ENCODE measurements around the gene PLA2G4D.
A peak's percentile ranks its signal among the peaks of the same experiment; 100 is the strongest.

Gene PLA2G4D

GRCh38 chr15:42129364-42129763 lies 35.0 kb upstream of the PLA2G4D start:
- DNase-seq, result no peak
- intact Hi-C loops (cut with DNase I), result no loop called here

- peak in 1 of 10 donors; percentile 35 for DNase-seq
- intact Hi-C loops (cut with DNase I), result no loop called here
Measured at GRCh38 chr15:42128476-42128875, 34.1 kb upstream of the PLA2G4D start.

- DNase-seq, result peak in 1 of 10 donors; percentile 14
- intact Hi-C loops (cut with DNase I), result no loop called here
Measured at GRCh38 chr15:42123546-42123945, 29.2 kb upstream of the PLA2G4D start.

GRCh38 chr15:42121682-42122081 lies 27.3 kb upstream of the PLA2G4D start:
- peak in 1 of 10 donors; percentile 45 for DNase-seq
- intact Hi-C loops (cut with DNase I), result no loop called here

- DNase-seq, result no peak
- intact Hi-C loops (cut with DNase I), result no loop called here
Measured at GRCh38 chr15:42121021-42121420, 26.7 kb upstream of the PLA2G4D start.

- intact Hi-C loops (cut with DNase I), result no loop called here
- DNase-seq, result no peak
Measured at GRCh38 chr15:42120285-42120684, 25.9 kb upstream of the PLA2G4D start.

GRCh38 chr15:42119446-42119760 lies 25.0 kb upstream of the PLA2G4D start:
- intact Hi-C loops (cut with DNase I), result no loop called here
- DNase-seq, result no peak

GRCh38 chr15:42118650-42119445 lies 24.5 kb upstream of the PLA2G4D start:
- intact Hi-C loops (cut with DNase I), result no loop called here
- DNase-seq, result no peak

- intact Hi-C loops (cut with DNase I), result no loop called here
- DNase-seq, result no peak
Measured at GRCh38 chr15:42111924-42112323, 17.6 kb upstream of the PLA2G4D start.

GRCh38 chr15:42110367-42110766 lies 16.0 kb upstream of the PLA2G4D start:
- intact Hi-C loops (cut with DNase I), result no loop called here
- no peak for DNase-seq

- intact Hi-C loops (cut with DNase I), result no loop called here
- no peak for DNase-seq
Measured at GRCh38 chr15:42108806-42109205, 14.4 kb upstream of the PLA2G4D start.

GRCh38 chr15:42108189-42108588 lies 13.8 kb upstream of the PLA2G4D start:
- no peak for DNase-seq
- intact Hi-C loops (cut with DNase I), result no loop called here

- intact Hi-C loops (cut with DNase I), result no loop called here
- peak in 5 of 10 donors; percentile 38 to 85 (median 52) for DNase-seq
Measured at GRCh38 chr15:42107473-42107872, 13.1 kb upstream of the PLA2G4D start.

- no peak for DNase-seq
- intact Hi-C loops (cut with DNase I), result no loop called here
Measured at GRCh38 chr15:42106288-42106687, 11.9 kb upstream of the PLA2G4D start.

GRCh38 chr15:42104095-42104891 lies 9.9 kb upstream of the PLA2G4D start:
- intact Hi-C loops (cut with DNase I), result no loop called here
- DNase-seq, result no peak

- intact Hi-C loops (cut with DNase I), result no loop called here
- peak in 2 of 10 donors; percentile 24 to 49 for DNase-seq
Measured at GRCh38 chr15:42102646-42103235, 8.4 kb upstream of the PLA2G4D start.

- intact Hi-C loops (cut with DNase I), result no loop called here
- DNase-seq, result no peak
Measured at GRCh38 chr15:42101861-42102260, 7.5 kb upstream of the PLA2G4D start.

GRCh38 chr15:42100021-42100800 lies 5.8 kb upstream of the PLA2G4D start:
- peak in 1 of 10 donors; percentile 31 for DNase-seq
- intact Hi-C loops (cut with DNase I), result no loop called here

GRCh38 chr15:42097018-42097417 lies 2.7 kb upstream of the PLA2G4D start:
- intact Hi-C loops (cut with DNase I), result no loop called here
- peak in 1 of 10 donors; percentile 42 for DNase-seq

- DNase-seq, result peak in 1 of 10 donors; percentile 65
- intact Hi-C loops (cut with DNase I), result no loop called here
Measured at GRCh38 chr15:42093966-42094365, 396 bp downstream of the PLA2G4D start.
